ENCODE measurements around the gene ACSL1.

ACSL1 gene

GRCh38 chr4:184713887-184714286, 111.9 kb downstream of the ACSL1 start:
- DNase-seq (ENCODE audit: low read depth) = no peak

GRCh38 chr4:184712322-184712721, 113.4 kb downstream of the ACSL1 start:
- no peak for DNase-seq (ENCODE audit: low read depth)

GRCh38 chr4:184706453-184706852, 119.3 kb downstream of the ACSL1 start:
- no peak for DNase-seq (ENCODE audit: low read depth)

- no peak for DNase-seq (ENCODE audit: low read depth)
Observed at GRCh38 chr4:184705692-184706091, 120.1 kb downstream of the ACSL1 start.

Measured in activated gamma-delta T cell treated with anti-CD3 and anti-CD28 coated beads, Interleukin-2, amount 50 U/mL, for 16 hours (primary cell).